PC-3 (cell line): ENCODE data around the gene RAB23. TPM values are rescaled to one million over a fixed set of nuclear protein-coding genes. Genes with fewer than 3 reads are reported as not detected.

ENCODE experiments used
- ATAC-seq: fragments of 200-7000 bp; cut with Tn5 transposase; 2 replicates; pipeline ENCODE4 v1.9.1; 2020; ENCODE audit warnings: mild to moderate bottlenecking, moderate library complexity
- BruUV-seq: library from RNA; stranded (reverse); fragments of 400-500 nt; replicated peaks from 2 replicates; lab custom pipeline; 2021; lab: Mats Ljungman, UMichigan
- CTCF ChIA-PET: fragments of 300-600 bp; sonication (Branson Sonifier 250); formaldehyde crosslinking; loops from one replicate; lab custom pipeline; 2022; ENCODE audit warnings: antibody characterized with exemption; lab: Charles Lee
- POLR2A ChIA-PET: fragments of 300-600 bp; sonication (Branson Sonifier 250); formaldehyde crosslinking; loops from one replicate; lab custom pipeline; 2022; ENCODE audit warnings: antibody characterized with exemption; ENCODE audit not compliant: unreplicated experiment; lab: Charles Lee
- DNase-seq: peaks from one replicate; pipeline ENCODE4 v3.0.0-alpha.2; 2015
- H2AFZ ChIP-seq: fragments of 300-600 bp; sonication (generic); 2 replicates; pipeline ENCODE4 v1.6.0; 2016; ENCODE audit warnings: antibody characterized with exemption, low read length
- H3F3A ChIP-seq: fragments of 300-600 bp; sonication (generic); one replicate; pipeline ENCODE4 v1.6.0; 2017; ENCODE audit warnings: antibody characterized with exemption, low read length, control low read depth, mild to moderate bottlenecking; ENCODE audit not compliant: unreplicated experiment
- H3K27ac ChIP-seq: fragments of 300-600 bp; sonication (generic); 2 replicates; pipeline ENCODE4 v1.5.1; 2016; ENCODE audit warnings: mild to moderate bottlenecking, low read length
- H3K27me3 ChIP-seq: fragments of 300-600 bp; sonication (generic); 2 replicates; pipeline ENCODE4 v1.6.1; 2016; ENCODE audit warnings: low read length, mixed read lengths
- H3K36me3 ChIP-seq: fragments of 300-600 bp; sonication (generic); 2 replicates; pipeline ENCODE4 v1.6.1; 2016; ENCODE audit warnings: low read depth, mixed run types, low read length, mixed read lengths
- H3K4me1 ChIP-seq: fragments of 300-600 bp; sonication (generic); 2 replicates; pipeline ENCODE4 v1.5.1; 2016; ENCODE audit warnings: low read length; ENCODE audit not compliant: insufficient read depth
- H3K4me2 ChIP-seq: fragments of 300-600 bp; sonication (generic); 2 replicates; pipeline ENCODE4 v1.6.0; 2016; ENCODE audit warnings: low read length
- H3K4me3 ChIP-seq: fragments of 300-600 bp; sonication (generic); 2 replicates; pipeline ENCODE4 v1.5.1; 2016; ENCODE audit warnings: mild to moderate bottlenecking, low read length, mixed read lengths
- H3K79me2 ChIP-seq: fragments of 300-600 bp; sonication (generic); 2 replicates; pipeline ENCODE4 v1.6.1; 2017; ENCODE audit warnings: low read length, mixed read lengths
- H3K9ac ChIP-seq: fragments of 300-600 bp; sonication (generic); 2 replicates; pipeline ENCODE4 v1.6.0; 2016; ENCODE audit warnings: mild to moderate bottlenecking, low read length
- H3K9me2 ChIP-seq: fragments of 300-600 bp; sonication (generic); replicated peaks from 2 replicates; pipeline ENCODE4 v1.6.1; 2016; ENCODE audit warnings: mixed run types, low read length, mixed read lengths
- H3K9me3 ChIP-seq: fragments of 300-600 bp; sonication (generic); 2 replicates; pipeline ENCODE4 v1.6.1; 2016; ENCODE audit warnings: low read length, mixed read lengths
- H4K20me1 ChIP-seq: fragments of 300-600 bp; sonication (generic); 2 replicates; pipeline ENCODE4 v1.6.1; 2016; ENCODE audit warnings: low read length, mixed read lengths
- EZH2 ChIP-seq: fragments of 300-600 bp; sonication (generic); IDR thresholded peaks from one replicate; pipeline ENCODE4 v1.6.1; 2017; ENCODE audit warnings: antibody characterized with exemption, mild to moderate bottlenecking, low read length; ENCODE audit not compliant: unreplicated experiment
- EZH2phosphoT487 ChIP-seq: fragments of 300-600 bp; sonication (generic); IDR thresholded peaks from 2 replicates; pipeline ENCODE4 v1.6.1; 2018; ENCODE audit warnings: mild to moderate bottlenecking, antibody characterized with exemption, low read length, borderline replicate concordance
- intact Hi-C: fragments of 100-400 bp; cut with micrococcal nuclease; formaldehyde crosslinking; loops from 2 replicates; pipeline ENCODE4 v1.9.0; 2023
- total RNA-seq: library from RNA; depleted of rRNA; stranded (reverse); fragments of >200 nt; gene quantifications from 2 replicates; pipeline ENCODE4 v1.2.3, GENCODE V29; 2014
- TF ChIP-seq, protein P1 (sequence below): fragments of 300-600 bp; sonication (generic); conservative IDR thresholded peaks from 2 replicates; pipeline ENCODE4 v1.5.1; 2017; ENCODE audit warnings: antibody characterized with exemption, low read depth, mild to moderate bottlenecking, low read length

RAB23 gene
- total RNA-seq, 1 experiment from 2014 or later = 11.2 TPM

DNA sequence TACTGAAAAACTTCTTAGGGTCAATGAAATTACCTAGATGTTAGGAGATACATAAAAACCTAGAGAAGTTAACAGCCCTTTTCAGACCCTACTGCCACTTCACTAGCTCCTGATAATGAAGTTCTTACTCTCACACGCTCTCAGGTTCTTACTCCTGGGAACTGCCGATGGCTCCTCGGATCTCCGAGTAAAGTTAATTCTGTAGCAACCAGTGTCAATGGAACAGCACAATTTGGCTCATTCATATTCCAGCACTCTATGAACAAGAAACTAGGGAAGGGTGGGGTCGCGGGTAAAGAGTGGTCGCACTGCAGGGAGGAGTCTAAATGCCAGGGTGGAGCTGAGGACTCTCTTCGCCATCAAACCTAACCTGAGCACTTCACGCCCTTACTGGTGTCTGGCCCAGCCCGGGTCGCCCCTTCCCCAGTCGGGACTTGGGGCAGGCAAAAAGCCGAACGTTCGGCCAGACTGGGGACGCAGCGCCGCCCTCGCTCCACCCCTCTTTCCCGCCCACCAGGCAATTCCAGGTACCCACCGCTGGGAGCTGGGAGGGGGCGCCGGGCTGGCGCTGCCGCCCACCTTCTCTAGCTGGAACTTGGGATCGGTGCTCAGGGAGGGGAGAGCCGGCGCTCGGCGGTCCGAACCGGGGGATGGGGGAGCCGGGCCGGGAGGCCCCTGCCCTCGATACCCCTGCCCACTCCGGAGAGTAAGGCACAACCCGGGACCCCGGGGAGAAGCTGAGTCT is 744 bp downstream of the RAB23 start:
- peak overlapping the region; percentile 92 for H3K4me3 ChIP-seq
- no peak for TF ChIP-seq EZH2
- TF ChIP-seq, protein P1, sequence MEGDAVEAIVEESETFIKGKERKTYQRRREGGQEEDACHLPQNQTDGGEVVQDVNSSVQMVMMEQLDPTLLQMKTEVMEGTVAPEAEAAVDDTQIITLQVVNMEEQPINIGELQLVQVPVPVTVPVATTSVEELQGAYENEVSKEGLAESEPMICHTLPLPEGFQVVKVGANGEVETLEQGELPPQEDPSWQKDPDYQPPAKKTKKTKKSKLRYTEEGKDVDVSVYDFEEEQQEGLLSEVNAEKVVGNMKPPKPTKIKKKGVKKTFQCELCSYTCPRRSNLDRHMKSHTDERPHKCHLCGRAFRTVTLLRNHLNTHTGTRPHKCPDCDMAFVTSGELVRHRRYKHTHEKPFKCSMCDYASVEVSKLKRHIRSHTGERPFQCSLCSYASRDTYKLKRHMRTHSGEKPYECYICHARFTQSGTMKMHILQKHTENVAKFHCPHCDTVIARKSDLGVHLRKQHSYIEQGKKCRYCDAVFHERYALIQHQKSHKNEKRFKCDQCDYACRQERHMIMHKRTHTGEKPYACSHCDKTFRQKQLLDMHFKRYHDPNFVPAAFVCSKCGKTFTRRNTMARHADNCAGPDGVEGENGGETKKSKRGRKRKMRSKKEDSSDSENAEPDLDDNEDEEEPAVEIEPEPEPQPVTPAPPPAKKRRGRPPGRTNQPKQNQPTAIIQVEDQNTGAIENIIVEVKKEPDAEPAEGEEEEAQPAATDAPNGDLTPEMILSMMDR = peak; percentile 38
- H3K27ac ChIP-seq = peak overlapping the region; percentile 29; the same call in 1 of the 2 replicates
- intact Hi-C loops = loop anchor here (1.0 to 2.0 kb wide), 3 partner anchors 31 to 95 kb away; no protein-coding TSS in a partner anchor
- H3K36me3 ChIP-seq = no peaks in the 10 kb centered on the region
- no peaks in the 10 kb centered on the region for H3K27me3 ChIP-seq
- H3K79me2 ChIP-seq = peaks cover 55% of the 10 kb centered on the region
- H3F3A ChIP-seq = no peaks in the 10 kb centered on the region
- ChIA-PET CTCF (no interaction called here), POLR2A (interaction anchor here (0.6 to 0.8 kb wide), 2 partner anchors 44 to 45 kb away, joined by 4 to 5 read pairs; no protein-coding TSS in a partner anchor)
- H3K9me3 ChIP-seq = no peaks in the 10 kb centered on the region
- DNase-seq (peak; percentile 63), ATAC-seq (peak; percentile 77)
- peak overlapping the region; percentile 93 for H2AFZ ChIP-seq
- TSS peak; percentile 64 for BruUV-seq
- peaks cover 7% of the 10 kb centered on the region for H3K4me1 ChIP-seq
- H3K4me2 ChIP-seq = peak overlapping the region; percentile 92
- H4K20me1 ChIP-seq = no peaks in the 10 kb centered on the region
- H3K9ac ChIP-seq = peak overlapping the region; percentile 88
- no peaks in the 10 kb centered on the region for H3K9me2 ChIP-seq

DNA sequence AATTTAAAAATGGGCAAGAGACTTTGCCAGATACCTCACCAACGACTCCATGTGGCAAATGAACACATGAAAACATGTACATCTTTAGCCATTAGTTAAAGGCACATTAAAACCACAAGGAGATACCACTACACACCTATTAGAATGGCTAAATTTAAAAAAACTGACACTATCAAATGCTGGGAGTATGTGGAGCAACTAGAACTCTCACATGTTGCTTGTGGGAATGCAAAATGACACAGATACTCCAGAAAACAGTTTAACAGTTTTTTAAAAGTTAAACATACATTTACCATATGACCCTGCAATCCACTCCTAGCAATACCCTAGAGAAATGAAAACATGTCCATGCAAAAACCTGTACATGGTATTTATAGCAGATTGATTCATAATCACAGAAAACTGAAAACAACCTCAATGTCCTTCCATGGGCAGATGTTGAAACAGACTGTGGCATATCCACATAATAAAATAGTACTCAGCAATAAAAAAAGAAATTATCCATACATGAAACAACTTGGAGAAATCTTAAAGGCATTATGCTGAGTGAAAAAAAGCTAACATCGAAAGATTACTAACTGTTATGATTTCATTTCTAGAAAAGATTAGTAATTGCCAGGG is 1.9 kb downstream of the RAB23 start:
- DNase-seq (no peak), ATAC-seq (no peak)
- Histone ChIP-seq H3K9me2 (no peaks in the 10 kb centered on the region), H3K9me3 (no peaks in the 10 kb centered on the region), H3K9ac (no peak overlapping the region), H2AFZ (0 out of 2 replicates have a peak overlapping the region, but pooled peaks have one; percentile 4), H3F3A (no peaks in the 10 kb centered on the region), H3K79me2 (peaks cover 67% of the 10 kb centered on the region), H3K27ac (no peak overlapping the region), H3K36me3 (no peaks in the 10 kb centered on the region), H3K4me1 (peaks cover 7% of the 10 kb centered on the region), H4K20me1 (no peaks in the 10 kb centered on the region), H3K4me2 (peak overlapping the region; percentile 92), H3K27me3 (no peaks in the 10 kb centered on the region), H3K4me3 (peak overlapping the region; percentile 92)
- ChIA-PET CTCF (no interaction called here), POLR2A (no interaction called here)
- intact Hi-C loops = loop anchor here (2.0 kb wide), 1 partner anchor 29 kb away; no protein-coding TSS in a partner anchor
- TF ChIP-seq EZH2 (no peak), EZH2phosphoT487 (no peak)
- TF ChIP-seq, protein P1 = no peak
- BruUV-seq = no TSS peak
